HepG2 (cell line): Measurements from ENCODE around the gene ATL2. TPM values are rescaled to one million over a fixed set of nuclear protein-coding genes. Genes with fewer than 3 reads are reported as not detected.

ENCODE experiments used
- AKAP8 ChIP-seq: sonication (generic); formaldehyde crosslinking; IDR thresholded peaks from 2 replicates; pipeline ENCODE4 v1.5.1; 2020; ENCODE audit warnings: mild to moderate bottlenecking, missing genetic modification reagents
- ELF3 ChIP-seq: IDR thresholded peaks from 2 replicates; pipeline ENCODE4 v1.6.1; 2016; ENCODE audit warnings: missing genetic modification reagents, missing compliant biosample characterization
- FOXA1 ChIP-seq, 2 experiments: fragments of 450-650 bp in 1 of 2; sonication (generic) in 1 of 2; formaldehyde crosslinking in 1 of 2; IDR thresholded peaks; 2 replicates each; pipeline versions ENCODE4 v1.4.0 to v1.6.1; 2016 to 2020; ENCODE audit warnings: missing genetic modification reagents in 1 of 2
- GATA4 ChIP-seq: sonication (generic); IDR thresholded peaks from 2 replicates; pipeline ENCODE4 v1.6.1; 2016; ENCODE audit warnings: antibody characterized with exemption, low read depth, borderline replicate concordance
- MAF1 ChIP-seq: sonication (generic); formaldehyde crosslinking; IDR thresholded peaks from 2 replicates; pipeline ENCODE4 v1.5.0; 2020; ENCODE audit warnings: missing genetic modification reagents, borderline replicate concordance
- NAIF1 ChIP-seq: sonication (generic); formaldehyde crosslinking; IDR thresholded peaks from 2 replicates; pipeline ENCODE4 v1.5.0; 2020; ENCODE audit warnings: mild to moderate bottlenecking, missing genetic modification reagents, borderline replicate concordance
- NCOA1 ChIP-seq: sonication (generic); formaldehyde crosslinking; IDR thresholded peaks from 2 replicates; pipeline ENCODE4 v1.9.0; 2021; ENCODE audit warnings: missing genetic modification reagents
- PLSCR1 ChIP-seq: sonication (generic); formaldehyde crosslinking; IDR thresholded peaks from 2 replicates; pipeline ENCODE4 v1.5.0; 2020; ENCODE audit warnings: missing genetic modification reagents, mild to moderate bottlenecking, borderline replicate concordance
- RBM22 ChIP-seq: fragments of 200-400 bp; formaldehyde crosslinking; optimal IDR thresholded peaks from 2 replicates; pipeline ENCODE3; 2017; ENCODE audit warnings: mild to moderate bottlenecking, low read length, moderate library complexity
- ZBTB2 ChIP-seq: sonication (generic); formaldehyde crosslinking; IDR thresholded peaks from 2 replicates; pipeline ENCODE4 v1.8.0; 2022; ENCODE audit warnings: low read depth, missing genetic modification reagents
- ZBTB7B ChIP-seq: sonication (generic); formaldehyde crosslinking; IDR thresholded peaks from 2 replicates; pipeline ENCODE4 v1.4.0; 2020; ENCODE audit warnings: missing genetic modification reagents
- ZC3H13 ChIP-seq: sonication (generic); formaldehyde crosslinking; IDR thresholded peaks from 2 replicates; pipeline ENCODE4 v1.8.1; 2023; ENCODE audit warnings: mild to moderate bottlenecking, missing genetic modification reagents, moderate library complexity
- ZNF543 ChIP-seq: sonication (generic); formaldehyde crosslinking; IDR thresholded peaks from 2 replicates; pipeline ENCODE4 v1.4.0; 2020; ENCODE audit warnings: mild to moderate bottlenecking, missing genetic modification reagents
- ZNF782 ChIP-seq: sonication (generic); formaldehyde crosslinking; IDR thresholded peaks from 2 replicates; pipeline ENCODE4 v1.4.0; 2020; ENCODE audit warnings: missing genetic modification reagents, mild to moderate bottlenecking, borderline replicate concordance
- polyA plus RNA-seq, 8 experiments: library from polyadenylated mRNA; depleted of rRNA in 3 of 8; stranded (reverse) in 7 of 8; unstranded in 1 of 8; fragments of >200 nt; fragmentation: Illumina TruSeq in 4 of 8; extraction: Trizol in 4 of 8; gene quantifications; 2 replicates each; pipeline versions ENCODE4 v1.2.1 to v1.2.3, GENCODE V29; 2011 to 2016; ENCODE audit warnings: low read depth in 4 of 8, missing spikeins in 1 of 8, mixed read lengths in 1 of 8; ENCODE audit not compliant: insufficient read depth in 1 of 8
- total RNA-seq, 5 experiments: library from RNA; depleted of rRNA; stranded (reverse); fragments of >200 nt; fragmentation: Illumina TruSeq; extraction: Trizol; gene quantifications; 2 replicates each; pipeline ENCODE4 v1.2.3, GENCODE V29; 2016; ENCODE audit warnings: low read depth in 1 of 5
- TF ChIP-seq, protein P1 (sequence below): sonication (generic); formaldehyde crosslinking; IDR thresholded peaks from 2 replicates; pipeline ENCODE4 v1.5.0; 2020; ENCODE audit warnings: mild to moderate bottlenecking, missing genetic modification reagents, borderline replicate concordance
- TF ChIP-seq, protein P2 (sequence below): IDR thresholded peaks from 2 replicates; pipeline ENCODE4 v1.6.1; 2016; ENCODE audit warnings: low read depth, control low read depth
- TF ChIP-seq, protein P3 (sequence below): fragments of 450-650 bp; IDR thresholded peaks from 2 replicates; pipeline ENCODE4 v1.6.1; 2016

ATL2 gene
- total and polyA plus RNA-seq, 2 of the 13 experiments (the other 11 are each of a cell fraction or from before 2014, with no cell fraction given) = 56.5 to 119 TPM

- TF ChIP-seq, protein P1, sequence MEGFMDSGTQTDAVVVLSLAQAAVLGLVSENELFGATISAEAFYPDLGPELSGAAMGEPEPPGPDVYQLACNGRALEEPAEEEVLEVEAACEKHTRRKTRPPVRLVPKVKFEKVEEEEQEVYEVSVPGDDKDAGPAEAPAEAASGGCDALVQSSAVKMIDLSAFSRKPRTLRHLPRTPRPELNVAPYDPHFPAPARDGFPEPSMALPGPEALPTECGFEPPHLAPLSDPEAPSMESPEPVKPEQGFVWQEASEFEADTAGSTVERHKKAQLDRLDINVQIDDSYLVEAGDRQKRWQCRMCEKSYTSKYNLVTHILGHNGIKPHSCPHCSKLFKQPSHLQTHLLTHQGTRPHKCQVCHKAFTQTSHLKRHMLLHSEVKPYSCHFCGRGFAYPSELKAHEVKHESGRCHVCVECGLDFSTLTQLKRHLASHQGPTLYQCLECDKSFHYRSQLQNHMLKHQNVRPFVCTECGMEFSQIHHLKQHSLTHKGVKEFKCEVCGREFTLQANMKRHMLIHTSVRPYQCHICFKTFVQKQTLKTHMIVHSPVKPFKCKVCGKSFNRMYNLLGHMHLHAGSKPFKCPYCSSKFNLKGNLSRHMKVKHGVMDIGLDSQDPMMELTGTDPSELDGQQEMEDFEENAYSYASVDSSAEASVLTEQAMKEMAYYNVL (CRISPR knock-in tag) = no peak
- TF ChIP-seq MAF1 (CRISPR knock-in tag) (no peak), ZNF543 (CRISPR knock-in tag) (no peak), NCOA1 (CRISPR knock-in tag) (0 out of 2 replicates have a peak, but pooled peaks have one; percentile 47), NAIF1 (no peak), ZC3H13 (CRISPR knock-in tag) (no peak), FOXA1 (IDR thresholded peaks at IDR 0.05) (no peak), FOXA1 (CRISPR knock-in tag; IDR thresholded peaks at IDR 0.05) (peak; percentile 86), RBM22 (no peak), PLSCR1 (CRISPR knock-in tag) (no peak), AKAP8 (CRISPR knock-in tag) (no peak; the same call in 1 of the 2 replicates), ZBTB7B (CRISPR knock-in tag) (0 out of 2 replicates have a peak, but pooled peaks have one; percentile 57), ZBTB2 (no peak), ELF3 (CRISPR knock-in tag) (peak; percentile 94), GATA4 (no peak), ZNF782 (CRISPR knock-in tag) (no peak)
- TF ChIP-seq, protein P2, sequence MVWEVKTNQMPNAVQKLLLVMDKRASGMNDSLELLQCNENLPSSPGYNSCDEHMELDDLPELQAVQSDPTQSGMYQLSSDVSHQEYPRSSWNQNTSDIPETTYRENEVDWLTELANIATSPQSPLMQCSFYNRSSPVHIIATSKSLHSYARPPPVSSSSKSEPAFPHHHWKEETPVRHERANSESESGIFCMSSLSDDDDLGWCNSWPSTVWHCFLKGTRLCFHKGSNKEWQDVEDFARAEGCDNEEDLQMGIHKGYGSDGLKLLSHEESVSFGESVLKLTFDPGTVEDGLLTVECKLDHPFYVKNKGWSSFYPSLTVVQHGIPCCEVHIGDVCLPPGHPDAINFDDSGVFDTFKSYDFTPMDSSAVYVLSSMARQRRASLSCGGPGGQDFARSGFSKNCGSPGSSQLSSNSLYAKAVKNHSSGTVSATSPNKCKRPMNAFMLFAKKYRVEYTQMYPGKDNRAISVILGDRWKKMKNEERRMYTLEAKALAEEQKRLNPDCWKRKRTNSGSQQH (CRISPR knock-in tag) = no peak
- TF ChIP-seq, protein P3, sequence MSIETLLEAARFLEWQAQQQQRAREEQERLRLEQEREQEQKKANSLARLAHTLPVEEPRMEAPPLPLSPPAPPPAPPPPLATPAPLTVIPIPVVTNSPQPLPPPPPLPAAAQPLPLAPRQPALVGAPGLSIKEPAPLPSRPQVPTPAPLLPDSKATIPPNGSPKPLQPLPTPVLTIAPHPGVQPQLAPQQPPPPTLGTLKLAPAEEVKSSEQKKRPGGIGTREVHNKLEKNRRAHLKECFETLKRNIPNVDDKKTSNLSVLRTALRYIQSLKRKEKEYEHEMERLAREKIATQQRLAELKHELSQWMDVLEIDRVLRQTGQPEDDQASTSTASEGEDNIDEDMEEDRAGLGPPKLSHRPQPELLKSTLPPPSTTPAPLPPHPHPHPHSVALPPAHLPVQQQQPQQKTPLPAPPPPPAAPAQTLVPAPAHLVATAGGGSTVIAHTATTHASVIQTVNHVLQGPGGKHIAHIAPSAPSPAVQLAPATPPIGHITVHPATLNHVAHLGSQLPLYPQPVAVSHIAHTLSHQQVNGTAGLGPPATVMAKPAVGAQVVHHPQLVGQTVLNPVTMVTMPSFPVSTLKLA = no peak
Measured at GRCh38 chr2:38405917-38406596, 29.0 kb upstream of the ATL2 start (continued).
